NCI-H2227 (cell line): ENCODE data around the gene ETS1.
"Not testable (repeated sequence)": the region's sequence is repeated elsewhere in the genome, so short reads cannot be mapped to it uniquely, and the experiment has no call there.

ENCODE experiments used
- DNase-seq: peaks from one replicate; lab custom pipeline; 2025; ENCODE audit not compliant: unreplicated experiment; lab: John Stamatoyannopoulos, UW

Gene ETS1

GRCh38 chr11:128448981-128449713 is 138.2 kb downstream of the ETS1 start:
- no peak for DNase-seq

- no peak for DNase-seq
These were observed 139.0 kb downstream of the ETS1 start for GRCh38 chr11:128448200-128448886.

- DNase-seq, result no peak
These were observed 140.1 kb downstream of the ETS1 start for GRCh38 chr11:128447233-128447632.

- not testable (repeated sequence) for DNase-seq
These were observed 141.4 kb downstream of the ETS1 start for GRCh38 chr11:128445921-128446320.

- no peak for DNase-seq
These were observed 150.2 kb downstream of the ETS1 start for GRCh38 chr11:128437136-128437535.

GRCh38 chr11:128434818-128435217 is 152.5 kb downstream of the ETS1 start:
- no peak for DNase-seq

GRCh38 chr11:128434411-128434810 is 152.9 kb downstream of the ETS1 start:
- no peak for DNase-seq

GRCh38 chr11:128432926-128433325 is 154.4 kb downstream of the ETS1 start:
- DNase-seq, result no peak

GRCh38 chr11:128431931-128432330 is 155.4 kb downstream of the ETS1 start:
- no peak for DNase-seq

- DNase-seq, result no peak
These were observed 158.4 kb downstream of the ETS1 start for GRCh38 chr11:128428935-128429334.

GRCh38 chr11:128424851-128425285 is 162.5 kb downstream of the ETS1 start:
- no peak for DNase-seq

GRCh38 chr11:128424271-128424711 is 163.1 kb downstream of the ETS1 start:
- no peak for DNase-seq

- no peak for DNase-seq
These were observed 164.6 kb downstream of the ETS1 start for GRCh38 chr11:128422576-128423370.

GRCh38 chr11:128421577-128422330 is 165.6 kb downstream of the ETS1 start:
- DNase-seq, result no peak

GRCh38 chr11:128420951-128421350 is 166.4 kb downstream of the ETS1 start:
- DNase-seq, result no peak

- no peak for DNase-seq
These were observed 167.1 kb downstream of the ETS1 start for GRCh38 chr11:128420265-128420664.

- DNase-seq, result no peak
These were observed 168.2 kb downstream of the ETS1 start for GRCh38 chr11:128419012-128419767.

- DNase-seq, result no peak
These were observed 169.6 kb downstream of the ETS1 start for GRCh38 chr11:128417607-128418324.

- no peak for DNase-seq
These were observed 170.4 kb downstream of the ETS1 start for GRCh38 chr11:128416976-128417375.

- DNase-seq, result no peak
These were observed 171.8 kb downstream of the ETS1 start for GRCh38 chr11:128415539-128415938.
